Endothelial cell (in vitro differentiated cells): ENCODE data around the gene BANF2. TPM values are rescaled to one million over a fixed set of nuclear protein-coding genes. Genes with fewer than 3 reads are reported as not detected.

Experiments used
- DNase-seq: peaks from one replicate; pipeline ENCODE4 v3.0.0; 2021; ENCODE audit warnings: low spot score
- H3K27ac Mint-ChIP-seq: one replicate; pipeline ENCODE4 v1.8.0; 2021; ENCODE audit warnings: mixed read lengths, inconsistent platforms; ENCODE audit not compliant: unreplicated experiment
- H3K27me3 Mint-ChIP-seq: one replicate; pipeline ENCODE4 v1.8.0; 2021; ENCODE audit warnings: mild to moderate bottlenecking, moderate library complexity, mixed read lengths, inconsistent platforms; ENCODE audit not compliant: unreplicated experiment
- H3K36me3 Mint-ChIP-seq: one replicate; pipeline ENCODE4 v1.8.0; 2021; ENCODE audit warnings: mild to moderate bottlenecking, low read depth, mixed read lengths, inconsistent platforms; ENCODE audit not compliant: unreplicated experiment
- H3K4me1 Mint-ChIP-seq: one replicate; pipeline ENCODE4 v1.8.0; 2021; ENCODE audit warnings: mild to moderate bottlenecking, mixed read lengths, inconsistent platforms; ENCODE audit not compliant: unreplicated experiment
- H3K4me3 Mint-ChIP-seq: one replicate; pipeline ENCODE4 v1.8.0; 2021; ENCODE audit warnings: mild to moderate bottlenecking, mixed read lengths, inconsistent platforms; ENCODE audit not compliant: unreplicated experiment
- H3K9me3 Mint-ChIP-seq: one replicate; pipeline ENCODE4 v1.8.0; 2021; ENCODE audit warnings: mixed read lengths, inconsistent platforms; ENCODE audit not compliant: unreplicated experiment
- CTCF ChIP-seq: fragments of 200-600 bp; sonication (generic); IDR thresholded peaks from one replicate; pipeline ENCODE4 v1.5.0; 2021; ENCODE audit warnings: antibody characterized with exemption; ENCODE audit not compliant: unreplicated experiment
- total RNA-seq: library from RNA; stranded (reverse); fragmentation: NEBNext Ultra II Directional; extraction: Animal tissue kit (Norgen Biotek cat#: 25700); gene quantifications from one replicate; pipeline ENCODE4 v1.2.1, GENCODE V29; 2021; ENCODE audit not compliant: unreplicated experiment

BANF2 gene
- total RNA-seq, 1 donor from 2014 or later, result not detected

GRCh38 chr20:17725094-17725835 lies 25.5 kb downstream of the BANF2 start:
- Mint-ChIP-seq H3K27me3 (peaks cover 3% of the 10 kb centered on the region), H3K9me3 (no peaks in the 10 kb centered on the region), H3K27ac (no peak overlapping the region), H3K4me3 (no peak overlapping the region), H3K4me1 (peaks cover 7% of the 10 kb centered on the region), H3K36me3 (no peaks in the 10 kb centered on the region)
- TF ChIP-seq CTCF, result no peak
- no peak for DNase-seq

GRCh38 chr20:17726902-17727301 lies 27.1 kb downstream of the BANF2 start:
- Mint-ChIP-seq H3K4me3 (no peak overlapping the region), H3K27ac (no peak overlapping the region), H3K9me3 (no peaks in the 10 kb centered on the region), H3K4me1 (no peaks in the 10 kb centered on the region), H3K36me3 (no peaks in the 10 kb centered on the region), H3K27me3 (peaks cover 5% of the 10 kb centered on the region)
- no peak for TF ChIP-seq CTCF
- no peak for DNase-seq

DNA sequence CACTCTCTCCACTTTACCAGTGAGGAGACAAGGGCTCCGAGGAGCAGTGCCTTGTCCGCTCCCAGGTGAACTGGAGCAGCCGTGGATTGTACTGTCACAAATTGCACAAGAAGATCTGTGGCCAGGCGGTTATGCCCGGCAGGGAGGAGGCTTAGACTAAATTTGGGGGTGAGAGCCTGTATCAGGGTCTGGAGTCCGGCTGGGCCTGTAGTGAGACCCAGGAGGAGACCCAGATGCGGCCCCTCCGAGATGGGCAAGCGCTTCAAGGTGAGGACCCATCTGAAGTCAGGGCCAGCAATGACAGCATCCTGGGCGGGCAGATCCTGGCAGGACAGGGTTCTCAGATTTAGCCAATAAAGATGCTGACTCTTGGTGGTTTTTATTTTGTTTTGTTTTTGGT lies 27.6 kb downstream of the BANF2 start:
- no peak for DNase-seq
- Mint-ChIP-seq H3K36me3 (no peaks in the 10 kb centered on the region), H3K27me3 (peaks cover 5% of the 10 kb centered on the region), H3K4me1 (no peaks in the 10 kb centered on the region), H3K9me3 (no peaks in the 10 kb centered on the region), H3K27ac (no peak overlapping the region), H3K4me3 (no peak overlapping the region)
- TF ChIP-seq CTCF, result no peak

GRCh38 chr20:17728074-17728473 lies 28.3 kb downstream of the BANF2 start:
- no peak for DNase-seq
- no peak overlapping the region for H3K4me3 Mint-ChIP-seq
- H3K27ac Mint-ChIP-seq, result no peak overlapping the region
- TF ChIP-seq CTCF, result no peak
- H3K4me1 Mint-ChIP-seq, result no peaks in the 10 kb centered on the region
- H3K36me3 Mint-ChIP-seq, result no peaks in the 10 kb centered on the region
- peaks cover 2% of the 10 kb centered on the region for H3K27me3 Mint-ChIP-seq
- no peaks in the 10 kb centered on the region for H3K9me3 Mint-ChIP-seq

GRCh38 chr20:17730071-17730470 lies 30.3 kb downstream of the BANF2 start:
- peaks cover 2% of the 10 kb centered on the region for H3K27me3 Mint-ChIP-seq
- no peak for TF ChIP-seq CTCF
- H3K36me3 Mint-ChIP-seq, result no peaks in the 10 kb centered on the region
- H3K4me3 Mint-ChIP-seq, result no peak overlapping the region
- H3K27ac Mint-ChIP-seq, result no peak overlapping the region
- DNase-seq, result no peak
- peaks cover under 1% of the 10 kb centered on the region for H3K4me1 Mint-ChIP-seq
- H3K9me3 Mint-ChIP-seq, result no peaks in the 10 kb centered on the region
